HFFc6 (cell line): ENCODE results near the gene ZFP30. TPM values are rescaled to one million over a fixed set of nuclear protein-coding genes. Genes with fewer than 3 reads are reported as not detected.

ENCODE experiments used
- DNase-seq: peaks from one replicate; pipeline ENCODE4 v3.0.0-alpha.2; 2018
- H3K27ac Mint-ChIP-seq: 2 replicates; pipeline ENCODE4 v1.8.0; 2020; ENCODE audit warnings: mild to moderate bottlenecking, mixed read lengths
- H3K27me3 Mint-ChIP-seq: 2 replicates; pipeline ENCODE4 v1.8.0; 2021; ENCODE audit warnings: mild to moderate bottlenecking, moderate library complexity, mixed read lengths; ENCODE audit not compliant: insufficient read depth
- H3K36me3 Mint-ChIP-seq: 2 replicates; pipeline ENCODE4 v1.8.0; 2021; ENCODE audit warnings: low read depth, mixed read lengths
- H3K4me1 Mint-ChIP-seq: 2 replicates; pipeline ENCODE4 v1.8.0; 2020; ENCODE audit warnings: low read depth, mixed read lengths
- H3K4me3 Mint-ChIP-seq: 2 replicates; pipeline ENCODE4 v1.8.0; 2020; ENCODE audit warnings: mild to moderate bottlenecking, moderate library complexity, mixed read lengths
- H3K9me3 Mint-ChIP-seq: 2 replicates; pipeline ENCODE4 v1.8.0; 2020; ENCODE audit warnings: mild to moderate bottlenecking, mixed read lengths
- CTCF ChIP-seq: fragments of 200-600 bp; sonication (generic); IDR thresholded peaks from 2 replicates; pipeline ENCODE4 v1.5.0; 2021; ENCODE audit warnings: antibody characterized with exemption, mild to moderate bottlenecking
- total RNA-seq, 6 experiments: library from RNA; stranded (reverse); fragmentation: NEBNext Ultra II Directional; extraction: Animal tissue kit (Norgen Biotek cat#: 25700); gene quantifications; 2 replicates in 1 of 6; 3 replicates in 5 of 6; pipeline ENCODE4 v1.2.3, GENCODE V29; 2021

Gene ZFP30
- total RNA-seq, 6 experiments from 2014 or later = 6.4 to 7.6 (median 6.9) TPM

- H3K27ac Mint-ChIP-seq = peak overlapping the region; percentile 96
- peak overlapping the region; percentile 96 for H3K4me3 Mint-ChIP-seq
- peaks cover 18% of the 10 kb centered on the region for H3K4me1 Mint-ChIP-seq
- peaks cover 12% of the 10 kb centered on the region for H3K36me3 Mint-ChIP-seq
- no peaks in the 10 kb centered on the region; the same call in 1 of the 2 replicates for H3K27me3 Mint-ChIP-seq
- no peak for DNase-seq
- H3K9me3 Mint-ChIP-seq = peaks cover 19% of the 10 kb centered on the region
- no peak for TF ChIP-seq CTCF
Measured at GRCh38 chr19:37593996-37594303, 61.3 kb downstream of the ZFP30 start.

DNA sequence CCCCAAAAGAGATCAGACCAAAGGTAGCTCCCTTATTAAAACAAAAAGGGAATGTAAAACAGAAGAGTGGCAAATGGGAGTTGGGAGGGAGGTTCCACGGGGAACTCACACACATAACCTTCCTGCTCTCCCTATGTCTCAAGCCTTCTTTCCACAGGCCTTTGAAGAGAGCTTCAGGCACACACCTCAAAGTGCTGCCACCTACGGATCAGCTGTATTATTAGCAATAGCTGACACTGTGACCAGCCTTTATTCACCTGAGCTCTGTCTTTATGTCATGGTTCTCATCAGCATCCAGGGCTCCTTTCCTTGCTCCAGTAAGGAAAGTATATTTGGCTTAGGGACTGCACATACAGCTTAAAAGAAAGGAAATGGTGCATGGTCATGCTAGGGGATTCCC lies 71.9 kb downstream of the ZFP30 start:
- no peak for TF ChIP-seq CTCF

DNA sequence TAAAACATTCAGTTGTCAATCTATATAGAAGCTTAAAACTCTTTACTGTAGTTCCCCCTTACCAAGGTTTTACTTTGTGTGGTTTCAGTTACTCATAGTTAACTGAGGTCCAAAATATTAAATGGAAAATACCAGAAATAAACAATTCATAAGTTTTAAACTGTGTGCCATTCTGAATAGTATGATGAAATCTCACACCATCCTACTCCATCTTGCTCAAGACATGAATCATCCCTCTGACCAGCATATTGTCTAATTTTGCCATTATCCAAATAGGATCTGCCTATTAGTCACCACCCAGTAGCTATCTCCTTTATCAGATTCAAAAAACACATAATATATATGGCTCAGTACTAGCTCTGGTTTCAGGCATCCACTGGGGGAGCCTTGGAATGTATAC lies 83.1 kb downstream of the ZFP30 start:
- DNase-seq = peak; percentile 34
- Mint-ChIP-seq H3K27me3 (no peaks in the 10 kb centered on the region; the same call in 1 of the 2 replicates), H3K27ac (no peak overlapping the region; the same call in 1 of the 2 replicates), H3K9me3 (peaks cover 63% of the 10 kb centered on the region), H3K4me1 (no peaks in the 10 kb centered on the region), H3K4me3 (no peak overlapping the region), H3K36me3 (peaks cover 56% of the 10 kb centered on the region)
- no peak for TF ChIP-seq CTCF

More for the DNA sequence above, 71.9 kb downstream of the ZFP30 start:
- Mint-ChIP-seq H3K27me3 (no peaks in the 10 kb centered on the region), H3K4me1 (no peaks in the 10 kb centered on the region), H3K27ac (no peak overlapping the region), H3K36me3 (peaks cover 34% of the 10 kb centered on the region), H3K9me3 (peaks cover 33% of the 10 kb centered on the region), H3K4me3 (no peak overlapping the region)
- DNase-seq = no peak

DNA sequence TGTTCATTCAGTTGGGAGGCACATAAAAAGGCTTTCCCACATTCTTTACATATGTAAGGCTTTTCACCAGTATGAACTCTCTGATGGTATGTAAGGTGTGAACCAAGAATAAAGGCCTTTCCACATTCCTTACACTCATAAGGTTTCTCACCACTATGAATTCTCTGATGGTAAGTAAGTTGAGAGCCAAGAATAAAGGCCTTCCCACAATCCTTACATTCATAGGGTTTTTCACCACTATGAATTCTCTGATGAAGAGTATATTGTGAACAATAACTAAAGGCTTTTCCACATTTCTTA lies 89.9 kb downstream of the ZFP30 start:
- no peak for DNase-seq
- H3K4me1 Mint-ChIP-seq = no peaks in the 10 kb centered on the region
- H3K36me3 Mint-ChIP-seq = peaks cover 74% of the 10 kb centered on the region
- peaks cover 96% of the 10 kb centered on the region for H3K9me3 Mint-ChIP-seq
- no peaks in the 10 kb centered on the region; the same call in 1 of the 2 replicates for H3K27me3 Mint-ChIP-seq
- no peak overlapping the region for H3K27ac Mint-ChIP-seq
- no peak for TF ChIP-seq CTCF
- no peak overlapping the region for H3K4me3 Mint-ChIP-seq

GRCh38 chr19:37564624-37565369 lies 90.5 kb downstream of the ZFP30 start:
- TF ChIP-seq CTCF = no peak
- H3K27ac Mint-ChIP-seq = no peak overlapping the region
- peaks cover 68% of the 10 kb centered on the region for H3K36me3 Mint-ChIP-seq
- peaks cover 93% of the 10 kb centered on the region for H3K9me3 Mint-ChIP-seq
- no peak overlapping the region for H3K4me3 Mint-ChIP-seq
- H3K4me1 Mint-ChIP-seq = no peaks in the 10 kb centered on the region
- DNase-seq = no peak
- no peaks in the 10 kb centered on the region for H3K27me3 Mint-ChIP-seq

Other genes starting within 250 kb of the ZFP30 start
- 1 to 10 TPM; 5.3 to 8.9 (median 6.2) TPM for gene ZNF569, start 188.0 kb downstream of the ZFP30 start, total RNA-seq
- gene ZNF570, start 186.1 kb downstream of the ZFP30 start, total RNA-seq = 1 to 10 TPM; 1.8 to 4.9 (median 2.5) TPM
- gene ZNF793, start 148.5 kb downstream of the ZFP30 start, total RNA-seq = 1 to 10 TPM in 2 of 6 experiments, under 1 TPM in 4; 0.43 to 3.4 (median 0.70) TPM
- gene ZNF571, start 60.7 kb downstream of the ZFP30 start, total RNA-seq = 1 to 10 TPM; 1.3 to 3.3 (median 2.1) TPM
- gene ZNF540, start 60.6 kb downstream of the ZFP30 start, total RNA-seq = under 1 TPM; 0.14 to 0.76 (median 0.35) TPM
- 1 to 10 TPM; 2.1 to 5.1 (median 3.5) TPM for gene ZNF607, start 64.3 kb upstream of the ZFP30 start, total RNA-seq
- 1 to 10 TPM; 4.9 to 8.4 (median 6.4) TPM for gene ZNF573, start 124.1 kb upstream of the ZFP30 start, total RNA-seq